Activated gamma-delta T cell treated with anti-CD3 and anti-CD28 coated beads, Interleukin-2, amount 50 U/mL, for 16 hours (primary cell): Measurements from ENCODE around the gene CDKN2A.

Experiments used
- DNase-seq: peaks from one replicate; pipeline ENCODE4 v3.0.0-alpha.2; 2020; ENCODE audit warnings: low read depth

CDKN2A gene

GRCh38 chr9:21993893-21994555 lies at the start of gene CDKN2A:
Gene CDKN2A (minus strand): TSS chr9:21994392.
- DNase-seq, result no peak

GRCh38 chr9:22043928-22044327 lies 49.7 kb upstream of the CDKN2A start:
- no peak for DNase-seq

GRCh38 chr9:22041775-22042174 lies 47.6 kb upstream of the CDKN2A start:
- DNase-seq, result no peak

GRCh38 chr9:22041344-22041743 lies 47.2 kb upstream of the CDKN2A start:
- DNase-seq, result no peak

- no peak for DNase-seq
Measured at GRCh38 chr9:22040760-22041159, 46.6 kb upstream of the CDKN2A start.

- DNase-seq, result no peak
Measured at GRCh38 chr9:22039258-22039657, 45.1 kb upstream of the CDKN2A start.

- no peak for DNase-seq
Measured at GRCh38 chr9:22037954-22038690, 43.9 kb upstream of the CDKN2A start.

- no peak for DNase-seq
Measured at GRCh38 chr9:22036866-22037626, 42.9 kb upstream of the CDKN2A start.

- no peak for DNase-seq
Measured at GRCh38 chr9:22035591-22036011, 41.4 kb upstream of the CDKN2A start.

- no peak for DNase-seq
Measured at GRCh38 chr9:22033012-22033630, 38.9 kb upstream of the CDKN2A start.

- no peak for DNase-seq
Measured at GRCh38 chr9:22031655-22032411, 37.6 kb upstream of the CDKN2A start.

GRCh38 chr9:22030101-22030598 lies 36.0 kb upstream of the CDKN2A start:
- DNase-seq, result no peak

GRCh38 chr9:22029231-22029630 lies 35.0 kb upstream of the CDKN2A start:
- no peak for DNase-seq

GRCh38 chr9:22028394-22028793 lies 34.2 kb upstream of the CDKN2A start:
- no peak for DNase-seq

- DNase-seq, result no peak
Measured at GRCh38 chr9:22026696-22027095, 32.5 kb upstream of the CDKN2A start.

GRCh38 chr9:22022396-22022795 lies 28.2 kb upstream of the CDKN2A start:
- no peak for DNase-seq

- DNase-seq, result no peak
Measured at GRCh38 chr9:22010866-22011625, 16.9 kb upstream of the CDKN2A start.

GRCh38 chr9:22009506-22009867 lies 15.3 kb upstream of the CDKN2A start:
- no peak for DNase-seq

- DNase-seq, result no peak
Measured at GRCh38 chr9:22008717-22009505, 14.7 kb upstream of the CDKN2A start, which contains the start of gene CDKN2B. Gene CDKN2B (minus strand): TSS chr9:22009305. CDS start chr9:22008953, 352 bp downstream.

GRCh38 chr9:22008384-22008716 lies 14.2 kb upstream of the CDKN2A start:
- DNase-seq, result no peak
